ENCODE measurements around the gene E2F1. TPM values are rescaled to one million over a fixed set of nuclear protein-coding genes. Genes with fewer than 3 reads are reported as not detected.

Gene E2F1
- total RNA-seq, 1 experiment from 2014 or later, result 44.2 TPM

DNA sequence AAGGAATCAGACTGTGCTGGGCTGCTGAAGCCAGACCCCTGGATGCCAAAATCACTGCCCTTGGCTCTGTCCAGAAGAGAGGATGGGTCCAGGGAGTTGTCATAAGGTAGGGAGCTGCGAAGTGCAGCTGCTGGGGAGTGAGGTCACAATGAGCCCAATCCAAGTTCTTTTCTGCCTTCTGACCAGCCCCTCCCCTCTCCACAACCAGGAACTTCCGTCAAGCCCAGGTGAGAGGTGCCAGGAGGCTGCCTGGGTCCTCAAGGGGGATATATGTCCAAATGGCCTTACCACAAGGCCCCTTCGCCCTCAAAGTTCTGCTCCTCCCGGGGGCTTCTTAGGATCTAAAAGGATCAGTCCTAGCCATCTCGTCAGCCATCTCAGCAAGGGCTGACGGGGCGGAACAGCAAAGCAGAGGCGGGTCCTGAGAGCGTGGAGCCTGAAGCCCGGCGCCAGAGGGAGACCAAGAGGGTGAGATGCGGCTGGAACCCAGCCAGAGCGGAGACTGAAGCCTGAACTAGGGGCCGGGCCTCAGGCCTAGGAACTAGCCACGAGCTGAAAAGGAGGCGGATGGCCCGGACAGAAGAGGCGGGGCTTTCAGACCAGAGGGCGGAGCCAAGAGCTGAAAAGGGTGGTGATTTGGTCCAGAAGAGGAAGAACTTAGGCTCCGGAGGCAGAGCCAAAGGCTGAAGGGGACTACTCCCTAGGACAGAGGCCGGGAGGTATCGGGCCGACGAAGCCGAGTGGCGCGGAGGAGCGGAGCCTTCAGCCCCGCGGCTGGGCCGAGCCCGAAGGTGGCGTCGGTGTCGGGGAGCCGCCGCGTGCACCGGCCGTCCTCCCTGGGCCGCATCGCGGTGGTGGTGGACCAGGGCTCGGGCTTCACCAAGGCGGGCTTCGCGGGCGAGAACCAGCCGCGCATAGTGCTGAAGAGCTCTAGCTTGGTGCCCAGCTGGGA, 19.6 kb downstream of the E2F1 start, which contains the start of gene ACTL10 (continued):
- TF ChIP-seq, protein P1, sequence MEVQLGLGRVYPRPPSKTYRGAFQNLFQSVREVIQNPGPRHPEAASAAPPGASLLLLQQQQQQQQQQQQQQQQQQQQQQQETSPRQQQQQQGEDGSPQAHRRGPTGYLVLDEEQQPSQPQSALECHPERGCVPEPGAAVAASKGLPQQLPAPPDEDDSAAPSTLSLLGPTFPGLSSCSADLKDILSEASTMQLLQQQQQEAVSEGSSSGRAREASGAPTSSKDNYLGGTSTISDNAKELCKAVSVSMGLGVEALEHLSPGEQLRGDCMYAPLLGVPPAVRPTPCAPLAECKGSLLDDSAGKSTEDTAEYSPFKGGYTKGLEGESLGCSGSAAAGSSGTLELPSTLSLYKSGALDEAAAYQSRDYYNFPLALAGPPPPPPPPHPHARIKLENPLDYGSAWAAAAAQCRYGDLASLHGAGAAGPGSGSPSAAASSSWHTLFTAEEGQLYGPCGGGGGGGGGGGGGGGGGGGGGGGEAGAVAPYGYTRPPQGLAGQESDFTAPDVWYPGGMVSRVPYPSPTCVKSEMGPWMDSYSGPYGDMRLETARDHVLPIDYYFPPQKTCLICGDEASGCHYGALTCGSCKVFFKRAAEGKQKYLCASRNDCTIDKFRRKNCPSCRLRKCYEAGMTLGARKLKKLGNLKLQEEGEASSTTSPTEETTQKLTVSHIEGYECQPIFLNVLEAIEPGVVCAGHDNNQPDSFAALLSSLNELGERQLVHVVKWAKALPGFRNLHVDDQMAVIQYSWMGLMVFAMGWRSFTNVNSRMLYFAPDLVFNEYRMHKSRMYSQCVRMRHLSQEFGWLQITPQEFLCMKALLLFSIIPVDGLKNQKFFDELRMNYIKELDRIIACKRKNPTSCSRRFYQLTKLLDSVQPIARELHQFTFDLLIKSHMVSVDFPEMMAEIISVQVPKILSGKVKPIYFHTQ (CRISPR knock-in tag; IDR thresholded peaks at IDR 0.05), result no peak
- TF ChIP-seq SMAD4 (CRISPR knock-in tag; IDR thresholded peaks at IDR 0.05) (no peak), FOXK1 (CRISPR knock-in tag; IDR thresholded peaks at IDR 0.05) (no peak), ZBTB21 (CRISPR knock-in tag; IDR thresholded peaks at IDR 0.05; ENCODE audit: borderline replicate concordance) (no peak; the same call in 1 of the 2 replicates), EMX1 (CRISPR knock-in tag; IDR thresholded peaks at IDR 0.05) (no peak), ZNF232 (CRISPR knock-in tag; IDR thresholded peaks at IDR 0.05) (peak; percentile 64; the same call in 1 of the 2 replicates), TEAD4 (CRISPR knock-in tag; IDR thresholded peaks at IDR 0.05) (no peak), MXD4 (CRISPR knock-in tag; IDR thresholded peaks at IDR 0.05; ENCODE audit: borderline replicate concordance) (no peak)
- TF ChIP-seq, protein P2, sequence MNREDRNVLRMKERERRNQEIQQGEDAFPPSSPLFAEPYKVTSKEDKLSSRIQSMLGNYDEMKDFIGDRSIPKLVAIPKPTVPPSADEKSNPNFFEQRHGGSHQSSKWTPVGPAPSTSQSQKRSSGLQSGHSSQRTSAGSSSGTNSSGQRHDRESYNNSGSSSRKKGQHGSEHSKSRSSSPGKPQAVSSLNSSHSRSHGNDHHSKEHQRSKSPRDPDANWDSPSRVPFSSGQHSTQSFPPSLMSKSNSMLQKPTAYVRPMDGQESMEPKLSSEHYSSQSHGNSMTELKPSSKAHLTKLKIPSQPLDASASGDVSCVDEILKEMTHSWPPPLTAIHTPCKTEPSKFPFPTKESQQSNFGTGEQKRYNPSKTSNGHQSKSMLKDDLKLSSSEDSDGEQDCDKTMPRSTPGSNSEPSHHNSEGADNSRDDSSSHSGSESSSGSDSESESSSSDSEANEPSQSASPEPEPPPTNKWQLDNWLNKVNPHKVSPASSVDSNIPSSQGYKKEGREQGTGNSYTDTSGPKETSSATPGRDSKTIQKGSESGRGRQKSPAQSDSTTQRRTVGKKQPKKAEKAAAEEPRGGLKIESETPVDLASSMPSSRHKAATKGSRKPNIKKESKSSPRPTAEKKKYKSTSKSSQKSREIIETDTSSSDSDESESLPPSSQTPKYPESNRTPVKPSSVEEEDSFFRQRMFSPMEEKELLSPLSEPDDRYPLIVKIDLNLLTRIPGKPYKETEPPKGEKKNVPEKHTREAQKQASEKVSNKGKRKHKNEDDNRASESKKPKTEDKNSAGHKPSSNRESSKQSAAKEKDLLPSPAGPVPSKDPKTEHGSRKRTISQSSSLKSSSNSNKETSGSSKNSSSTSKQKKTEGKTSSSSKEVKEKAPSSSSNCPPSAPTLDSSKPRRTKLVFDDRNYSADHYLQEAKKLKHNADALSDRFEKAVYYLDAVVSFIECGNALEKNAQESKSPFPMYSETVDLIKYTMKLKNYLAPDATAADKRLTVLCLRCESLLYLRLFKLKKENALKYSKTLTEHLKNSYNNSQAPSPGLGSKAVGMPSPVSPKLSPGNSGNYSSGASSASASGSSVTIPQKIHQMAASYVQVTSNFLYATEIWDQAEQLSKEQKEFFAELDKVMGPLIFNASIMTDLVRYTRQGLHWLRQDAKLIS (CRISPR knock-in tag; IDR thresholded peaks at IDR 0.05; ENCODE audit: borderline replicate concordance), result 0 out of 2 replicates have a peak, but pooled peaks have one; percentile 37
- TF ChIP-seq, protein P3, sequence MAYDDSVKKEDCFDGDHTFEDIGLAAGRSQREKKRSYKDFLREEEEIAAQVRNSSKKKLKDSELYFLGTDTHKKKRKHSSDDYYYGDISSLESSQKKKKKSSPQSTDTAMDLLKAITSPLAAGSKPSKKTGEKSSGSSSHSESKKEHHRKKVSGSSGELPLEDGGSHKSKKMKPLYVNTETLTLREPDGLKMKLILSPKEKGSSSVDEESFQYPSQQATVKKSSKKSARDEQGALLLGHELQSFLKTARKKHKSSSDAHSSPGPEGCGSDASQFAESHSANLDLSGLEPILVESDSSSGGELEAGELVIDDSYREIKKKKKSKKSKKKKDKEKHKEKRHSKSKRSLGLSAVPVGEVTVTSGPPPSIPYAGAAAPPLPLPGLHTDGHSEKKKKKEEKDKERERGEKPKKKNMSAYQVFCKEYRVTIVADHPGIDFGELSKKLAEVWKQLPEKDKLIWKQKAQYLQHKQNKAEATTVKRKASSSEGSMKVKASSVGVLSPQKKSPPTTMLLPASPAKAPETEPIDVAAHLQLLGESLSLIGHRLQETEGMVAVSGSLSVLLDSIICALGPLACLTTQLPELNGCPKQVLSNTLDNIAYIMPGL (CRISPR knock-in tag; IDR thresholded peaks at IDR 0.05), result peak; percentile 82
- TF ChIP-seq, protein P4, sequence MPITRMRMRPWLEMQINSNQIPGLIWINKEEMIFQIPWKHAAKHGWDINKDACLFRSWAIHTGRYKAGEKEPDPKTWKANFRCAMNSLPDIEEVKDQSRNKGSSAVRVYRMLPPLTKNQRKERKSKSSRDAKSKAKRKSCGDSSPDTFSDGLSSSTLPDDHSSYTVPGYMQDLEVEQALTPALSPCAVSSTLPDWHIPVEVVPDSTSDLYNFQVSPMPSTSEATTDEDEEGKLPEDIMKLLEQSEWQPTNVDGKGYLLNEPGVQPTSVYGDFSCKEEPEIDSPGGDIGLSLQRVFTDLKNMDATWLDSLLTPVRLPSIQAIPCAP (CRISPR knock-in tag; IDR thresholded peaks at IDR 0.05), result 0 out of 2 replicates have a peak, but pooled peaks have one; percentile 15
- TF ChIP-seq, protein P5, sequence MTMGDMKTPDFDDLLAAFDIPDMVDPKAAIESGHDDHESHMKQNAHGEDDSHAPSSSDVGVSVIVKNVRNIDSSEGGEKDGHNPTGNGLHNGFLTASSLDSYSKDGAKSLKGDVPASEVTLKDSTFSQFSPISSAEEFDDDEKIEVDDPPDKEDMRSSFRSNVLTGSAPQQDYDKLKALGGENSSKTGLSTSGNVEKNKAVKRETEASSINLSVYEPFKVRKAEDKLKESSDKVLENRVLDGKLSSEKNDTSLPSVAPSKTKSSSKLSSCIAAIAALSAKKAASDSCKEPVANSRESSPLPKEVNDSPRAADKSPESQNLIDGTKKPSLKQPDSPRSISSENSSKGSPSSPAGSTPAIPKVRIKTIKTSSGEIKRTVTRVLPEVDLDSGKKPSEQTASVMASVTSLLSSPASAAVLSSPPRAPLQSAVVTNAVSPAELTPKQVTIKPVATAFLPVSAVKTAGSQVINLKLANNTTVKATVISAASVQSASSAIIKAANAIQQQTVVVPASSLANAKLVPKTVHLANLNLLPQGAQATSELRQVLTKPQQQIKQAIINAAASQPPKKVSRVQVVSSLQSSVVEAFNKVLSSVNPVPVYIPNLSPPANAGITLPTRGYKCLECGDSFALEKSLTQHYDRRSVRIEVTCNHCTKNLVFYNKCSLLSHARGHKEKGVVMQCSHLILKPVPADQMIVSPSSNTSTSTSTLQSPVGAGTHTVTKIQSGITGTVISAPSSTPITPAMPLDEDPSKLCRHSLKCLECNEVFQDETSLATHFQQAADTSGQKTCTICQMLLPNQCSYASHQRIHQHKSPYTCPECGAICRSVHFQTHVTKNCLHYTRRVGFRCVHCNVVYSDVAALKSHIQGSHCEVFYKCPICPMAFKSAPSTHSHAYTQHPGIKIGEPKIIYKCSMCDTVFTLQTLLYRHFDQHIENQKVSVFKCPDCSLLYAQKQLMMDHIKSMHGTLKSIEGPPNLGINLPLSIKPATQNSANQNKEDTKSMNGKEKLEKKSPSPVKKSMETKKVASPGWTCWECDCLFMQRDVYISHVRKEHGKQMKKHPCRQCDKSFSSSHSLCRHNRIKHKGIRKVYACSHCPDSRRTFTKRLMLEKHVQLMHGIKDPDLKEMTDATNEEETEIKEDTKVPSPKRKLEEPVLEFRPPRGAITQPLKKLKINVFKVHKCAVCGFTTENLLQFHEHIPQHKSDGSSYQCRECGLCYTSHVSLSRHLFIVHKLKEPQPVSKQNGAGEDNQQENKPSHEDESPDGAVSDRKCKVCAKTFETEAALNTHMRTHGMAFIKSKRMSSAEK (CRISPR knock-in tag; IDR thresholded peaks at IDR 0.05; ENCODE audit: borderline replicate concordance), result no peak
- TF ChIP-seq, protein P6, sequence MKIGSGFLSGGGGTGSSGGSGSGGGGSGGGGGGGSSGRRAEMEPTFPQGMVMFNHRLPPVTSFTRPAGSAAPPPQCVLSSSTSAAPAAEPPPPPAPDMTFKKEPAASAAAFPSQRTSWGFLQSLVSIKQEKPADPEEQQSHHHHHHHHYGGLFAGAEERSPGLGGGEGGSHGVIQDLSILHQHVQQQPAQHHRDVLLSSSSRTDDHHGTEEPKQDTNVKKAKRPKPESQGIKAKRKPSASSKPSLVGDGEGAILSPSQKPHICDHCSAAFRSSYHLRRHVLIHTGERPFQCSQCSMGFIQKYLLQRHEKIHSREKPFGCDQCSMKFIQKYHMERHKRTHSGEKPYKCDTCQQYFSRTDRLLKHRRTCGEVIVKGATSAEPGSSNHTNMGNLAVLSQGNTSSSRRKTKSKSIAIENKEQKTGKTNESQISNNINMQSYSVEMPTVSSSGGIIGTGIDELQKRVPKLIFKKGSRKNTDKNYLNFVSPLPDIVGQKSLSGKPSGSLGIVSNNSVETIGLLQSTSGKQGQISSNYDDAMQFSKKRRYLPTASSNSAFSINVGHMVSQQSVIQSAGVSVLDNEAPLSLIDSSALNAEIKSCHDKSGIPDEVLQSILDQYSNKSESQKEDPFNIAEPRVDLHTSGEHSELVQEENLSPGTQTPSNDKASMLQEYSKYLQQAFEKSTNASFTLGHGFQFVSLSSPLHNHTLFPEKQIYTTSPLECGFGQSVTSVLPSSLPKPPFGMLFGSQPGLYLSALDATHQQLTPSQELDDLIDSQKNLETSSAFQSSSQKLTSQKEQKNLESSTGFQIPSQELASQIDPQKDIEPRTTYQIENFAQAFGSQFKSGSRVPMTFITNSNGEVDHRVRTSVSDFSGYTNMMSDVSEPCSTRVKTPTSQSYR (CRISPR knock-in tag; IDR thresholded peaks at IDR 0.05), result no peak
- TF ChIP-seq, protein P7, sequence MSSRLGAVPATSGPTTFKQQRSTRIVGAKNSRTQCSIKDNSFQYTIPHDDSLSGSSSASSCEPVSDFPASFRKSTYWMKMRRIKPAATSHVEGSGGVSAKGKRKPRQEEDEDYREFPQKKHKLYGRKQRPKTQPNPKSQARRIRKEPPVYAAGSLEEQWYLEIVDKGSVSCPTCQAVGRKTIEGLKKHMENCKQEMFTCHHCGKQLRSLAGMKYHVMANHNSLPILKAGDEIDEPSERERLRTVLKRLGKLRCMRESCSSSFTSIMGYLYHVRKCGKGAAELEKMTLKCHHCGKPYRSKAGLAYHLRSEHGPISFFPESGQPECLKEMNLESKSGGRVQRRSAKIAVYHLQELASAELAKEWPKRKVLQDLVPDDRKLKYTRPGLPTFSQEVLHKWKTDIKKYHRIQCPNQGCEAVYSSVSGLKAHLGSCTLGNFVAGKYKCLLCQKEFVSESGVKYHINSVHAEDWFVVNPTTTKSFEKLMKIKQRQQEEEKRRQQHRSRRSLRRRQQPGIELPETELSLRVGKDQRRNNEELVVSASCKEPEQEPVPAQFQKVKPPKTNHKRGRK (CRISPR knock-in tag; IDR thresholded peaks at IDR 0.05; ENCODE audit: borderline replicate concordance), result no peak
- TF ChIP-seq, protein P8, sequence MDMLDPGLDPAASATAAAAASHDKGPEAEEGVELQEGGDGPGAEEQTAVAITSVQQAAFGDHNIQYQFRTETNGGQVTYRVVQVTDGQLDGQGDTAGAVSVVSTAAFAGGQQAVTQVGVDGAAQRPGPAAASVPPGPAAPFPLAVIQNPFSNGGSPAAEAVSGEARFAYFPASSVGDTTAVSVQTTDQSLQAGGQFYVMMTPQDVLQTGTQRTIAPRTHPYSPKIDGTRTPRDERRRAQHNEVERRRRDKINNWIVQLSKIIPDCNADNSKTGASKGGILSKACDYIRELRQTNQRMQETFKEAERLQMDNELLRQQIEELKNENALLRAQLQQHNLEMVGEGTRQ (CRISPR knock-in tag; IDR thresholded peaks at IDR 0.05), result no peak

Data from WTC11 (cell line).